Fibroblast of skin of back (primary cell): ENCODE measurements around the gene PCAT6.
"Not testable (repeated sequence)": the region's sequence is repeated elsewhere in the genome, so short reads cannot be mapped to it uniquely, and the experiment has no call there.

Experiments
- DNase-seq: peaks from one replicate; pipeline ENCODE4 v3.0.0-alpha.2; 2013

Gene PCAT6

GRCh38 chr1:202807926-202808757 lies 2.6 kb upstream of the PCAT6 start, which contains the start of gene KDM5B:
KDM5B (minus strand) TSS chr1:202808421; CDS start chr1:202808305, 116 bp downstream.
- peak; percentile 74 for DNase-seq

- DNase-seq: no peak
Observed at GRCh38 chr1:202809597-202810159, 1.1 kb upstream of the PCAT6 start.

DNA sequence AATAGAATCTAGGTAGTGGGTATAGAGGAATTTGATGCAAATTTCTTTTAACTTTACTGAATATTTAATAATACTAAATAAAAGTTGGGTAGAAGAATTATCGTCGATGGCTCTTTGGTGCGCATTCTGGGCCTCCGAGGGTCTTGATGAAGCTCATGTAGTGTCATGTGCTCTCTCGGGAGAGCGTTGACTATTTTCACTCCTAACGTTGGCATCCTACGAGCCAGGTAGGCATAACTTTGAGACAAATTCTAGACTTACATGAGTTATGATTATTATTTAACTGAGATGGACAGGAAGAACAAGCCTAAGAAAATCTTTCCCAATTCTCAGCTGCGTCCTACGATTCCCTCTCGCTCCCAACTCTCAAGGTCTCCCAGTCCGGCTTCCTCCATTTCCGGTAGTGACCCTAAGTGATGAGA lies 550 bp upstream of the PCAT6 start:
- DNase-seq: no peak

DNA sequence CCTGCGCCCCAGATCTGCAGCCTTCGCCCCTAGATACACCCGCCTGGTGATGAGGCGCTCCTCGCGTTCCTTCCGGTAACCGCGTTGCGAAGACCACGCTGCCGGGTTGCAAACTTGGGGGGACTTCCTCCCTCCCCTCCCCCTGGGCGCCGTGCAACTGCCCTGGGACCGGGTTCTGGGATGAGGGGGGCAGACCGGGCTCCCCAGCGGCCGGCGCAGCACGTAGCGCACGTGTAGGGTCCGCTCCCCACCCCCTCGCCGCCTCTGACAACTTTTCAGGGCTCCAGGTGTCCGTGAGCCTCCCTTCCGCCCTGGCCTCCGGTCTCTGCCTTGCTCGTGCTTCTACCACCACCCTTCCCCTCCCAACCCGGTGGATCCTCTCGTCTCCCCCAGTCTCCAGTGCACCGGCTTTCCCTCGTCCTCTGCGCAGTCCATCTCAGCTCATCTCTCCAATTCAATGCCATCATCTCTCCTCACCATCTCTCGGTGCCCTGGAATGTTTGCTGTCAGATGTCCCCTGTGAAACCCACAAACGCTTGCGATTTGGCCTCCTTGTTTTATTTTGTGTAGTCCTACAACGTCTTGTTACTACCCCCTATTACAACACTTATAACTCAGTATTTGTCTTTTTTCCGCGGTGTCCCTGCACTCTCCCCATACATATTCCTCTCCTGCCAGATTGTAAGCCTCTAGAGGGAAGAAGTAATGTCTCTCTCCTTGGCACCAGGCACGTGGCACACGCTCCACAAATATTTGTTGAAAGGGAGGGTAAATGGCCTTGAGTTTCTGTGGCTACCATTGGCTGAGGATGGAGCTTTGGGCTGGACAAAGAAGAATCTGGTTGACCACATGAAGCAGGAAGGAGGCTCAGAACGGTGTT lies 782 bp downstream of the PCAT6 start:
- peak; percentile 46 for DNase-seq

DNA sequence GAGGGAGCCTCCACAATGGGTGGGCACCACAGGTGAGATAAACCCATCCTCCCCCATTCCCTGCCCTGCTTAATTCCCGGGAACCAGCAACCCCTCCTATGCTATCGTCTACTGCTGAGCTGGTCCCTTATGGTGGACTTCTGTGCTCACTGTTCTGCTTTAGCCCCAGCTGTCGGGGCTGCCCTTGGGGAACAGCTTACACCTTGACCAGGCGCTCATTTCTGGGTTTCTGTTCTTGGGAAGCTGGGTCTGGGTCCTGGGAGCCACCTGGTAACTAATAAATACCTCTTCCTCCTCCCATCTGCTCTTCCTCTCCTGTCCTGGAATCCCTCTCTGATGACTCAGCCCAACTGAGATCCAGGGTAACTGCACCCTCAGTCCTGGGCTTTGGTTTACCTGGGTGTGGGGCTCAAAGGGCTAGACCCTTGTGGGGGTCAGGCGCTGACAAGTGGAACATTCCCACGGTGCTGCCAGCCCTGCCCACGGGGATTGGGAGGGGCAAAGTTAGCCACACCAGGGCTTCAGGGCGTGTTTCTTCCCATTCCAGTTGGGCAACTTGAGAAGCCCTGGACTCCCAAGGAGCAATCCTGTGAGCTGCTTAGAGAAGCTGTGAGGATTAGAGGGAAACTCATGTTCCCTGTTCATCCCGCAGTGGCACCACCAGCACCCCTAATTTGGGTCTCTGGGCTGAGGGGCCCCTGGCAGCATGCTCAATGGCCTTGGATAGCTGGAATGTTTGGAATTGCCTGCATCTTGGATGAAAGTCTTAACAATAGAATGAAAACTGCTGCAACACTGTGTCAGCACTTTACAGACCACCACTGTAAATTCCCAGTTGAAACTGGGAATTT lies 1.6 kb downstream of the PCAT6 start:
- DNase-seq: no peak

DNA sequence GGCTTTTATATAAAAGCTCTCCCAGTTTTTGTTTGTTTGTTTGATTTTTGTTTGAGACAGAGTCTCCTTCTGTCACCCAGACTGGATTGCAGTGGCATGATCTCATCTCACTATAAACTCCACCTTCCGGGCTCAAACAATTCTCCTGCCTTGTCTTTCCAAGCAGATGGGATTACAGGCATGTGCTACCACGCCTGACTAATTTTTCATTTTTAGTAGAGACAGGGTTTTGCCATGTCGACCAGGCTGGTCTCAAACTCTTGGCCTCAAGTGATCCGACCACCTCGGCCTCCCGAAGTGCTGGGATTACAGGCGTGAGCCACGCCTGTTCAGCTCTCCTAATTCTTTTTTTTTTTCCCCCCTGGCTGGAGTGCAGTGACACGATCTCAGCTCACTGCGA lies 4.4 kb downstream of the PCAT6 start:
- DNase-seq: no peak

DNA sequence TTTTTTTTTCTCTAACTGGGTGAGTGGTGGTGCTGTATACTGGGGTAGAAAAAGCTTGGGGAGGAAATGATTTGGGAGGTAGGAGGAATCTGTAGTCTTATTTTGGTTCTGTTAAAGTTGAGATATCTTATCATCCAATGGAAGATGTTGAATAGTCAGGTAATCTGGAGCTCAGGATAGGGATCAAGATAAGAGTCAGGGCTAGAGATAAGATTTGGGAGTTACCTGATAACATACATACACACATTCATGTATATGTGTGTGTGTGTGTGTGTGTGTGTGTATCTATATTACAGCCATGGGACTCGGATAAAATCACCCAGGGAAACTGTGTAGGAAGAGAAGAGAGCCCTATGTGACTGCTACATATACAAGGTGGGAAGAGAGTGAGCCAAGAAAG lies 8.1 kb downstream of the PCAT6 start:
- no peak for DNase-seq

DNA sequence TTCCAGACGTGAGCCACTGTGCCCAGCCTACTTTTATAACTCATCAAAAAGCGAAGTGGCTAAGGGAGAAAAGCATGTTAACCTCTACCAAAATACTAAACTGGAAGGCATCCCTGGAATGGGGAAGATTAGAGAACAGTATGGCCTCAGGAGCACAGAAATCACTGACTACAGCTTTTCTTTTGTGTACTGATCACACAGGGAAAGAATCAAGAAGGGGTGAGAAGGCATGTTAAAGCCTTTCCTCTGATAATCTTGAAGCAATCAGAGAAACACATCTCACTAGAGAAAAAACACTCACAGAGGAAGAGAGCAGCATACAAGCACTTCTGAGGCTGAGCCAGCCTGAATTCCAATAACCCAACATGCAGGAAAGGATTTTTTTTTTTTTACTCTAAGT lies 10.7 kb downstream of the PCAT6 start:
- peak; percentile 78 for DNase-seq

GRCh38 chr1:202825748-202826147 lies 15.0 kb downstream of the PCAT6 start:
- DNase-seq: no peak

- DNase-seq: not testable (repeated sequence)
Observed at GRCh38 chr1:202829223-202829622, 18.5 kb downstream of the PCAT6 start.

GRCh38 chr1:202831906-202832305 lies 21.2 kb downstream of the PCAT6 start:
- no peak for DNase-seq

GRCh38 chr1:202834771-202835547 lies 24.2 kb downstream of the PCAT6 start:
- DNase-seq: no peak

- DNase-seq: no peak
Observed at GRCh38 chr1:202835548-202836072, 24.9 kb downstream of the PCAT6 start.

GRCh38 chr1:202836623-202837403 lies 26.1 kb downstream of the PCAT6 start:
- DNase-seq: no peak

DNA sequence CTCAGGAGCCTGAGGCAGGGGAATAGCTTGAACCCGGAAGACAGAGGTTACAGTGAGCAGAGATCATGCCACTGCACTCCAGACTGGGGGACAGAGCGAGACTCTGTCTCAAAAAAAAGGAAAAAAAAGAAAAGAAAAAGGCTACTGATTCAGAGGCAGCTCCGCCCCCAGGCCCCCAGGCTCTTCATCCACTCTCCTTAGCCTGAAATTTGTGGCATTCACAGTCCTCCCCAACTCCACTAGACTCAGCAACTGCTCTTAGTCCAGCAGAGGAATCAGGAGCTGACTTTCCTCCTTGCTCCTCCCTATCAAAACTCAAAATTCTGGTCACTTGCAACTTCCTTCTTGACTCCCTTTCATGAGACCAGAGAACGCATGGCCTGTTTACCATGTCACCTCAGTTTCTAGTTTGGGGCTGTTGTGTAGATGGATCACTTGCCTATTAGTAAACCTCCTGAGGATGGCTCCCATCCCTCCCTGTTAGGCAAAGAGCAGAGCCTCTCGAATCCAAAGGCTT lies 27.1 kb downstream of the PCAT6 start:
- DNase-seq: no peak

GRCh38 chr1:202843081-202843480 lies 32.3 kb downstream of the PCAT6 start:
- DNase-seq: no peak

GRCh38 chr1:202844259-202844658 lies 33.5 kb downstream of the PCAT6 start:
- DNase-seq: no peak

- peak; percentile 34 for DNase-seq
Observed at GRCh38 chr1:202844935-202845334, 34.2 kb downstream of the PCAT6 start.

GRCh38 chr1:202848191-202848542 lies 37.4 kb downstream of the PCAT6 start:
- no peak for DNase-seq
